ENCODE results near the gene CCDC93. TPM values are rescaled to one million over a fixed set of nuclear protein-coding genes. Genes with fewer than 3 reads are reported as not detected.

CCDC93 gene
- total RNA-seq, 1 experiment from 2014 or later, result 18.7 TPM

- intact Hi-C loops (cut with micrococcal nuclease), result no loop called here
- H3K36me3 ChIP-seq (ENCODE audit: control insufficient read depth in 1 of 2, insufficient read depth in 2 of 2, low read length in 2 of 2), result peaks cover 31 to 53% of the 10 kb centered on the region in 2 experiments
- H3K4me3 ChIP-seq (replicated peaks in 1 of 2; ENCODE audit: low read depth in 1 of 2, low read length in 2 of 2), result no peak overlapping the region
- no peaks in the 10 kb centered on the region for H3K79me2 ChIP-seq (ENCODE audit: insufficient read depth, low read length)
- H3K4me2 ChIP-seq (ENCODE audit: low read length), result no peak overlapping the region
- RAD21 ChIA-PET (ENCODE audit: low non-redundant PET in 1 of 2, low total read pairs in 2 of 2, uncharacterized antibody in 2 of 2, unreplicated experiment in 2 of 2), result no interaction called here
- H3K4me1 ChIP-seq (ENCODE audit: control insufficient read depth in 1 of 2, insufficient read depth in 2 of 2, low read length in 2 of 2), result no peaks in the 10 kb centered on the region
- TF ChIP-seq CEBPB (IDR thresholded peaks at IDR 0.05; ENCODE audit: low read depth) (no peak), EGR1 (IDR thresholded peaks at IDR 0.05; ENCODE audit: low read depth) (no peak), SP1 (IDR thresholded peaks at IDR 0.05; ENCODE audit: low read depth) (no peak), ZFX (IDR thresholded peaks at IDR 0.05) (no peak), SIN3A (IDR thresholded peaks at IDR 0.05; ENCODE audit: low read depth) (no peak), SRF (IDR thresholded peaks at IDR 0.05; ENCODE audit: low read depth) (no peak), POLR2AphosphoS5 (IDR thresholded peaks at IDR 0.05; ENCODE audit: low read depth, low read length) (no peak), TCF7L2 (IDR thresholded peaks at IDR 0.05; ENCODE audit: borderline replicate concordance, extremely low read depth, insufficient read depth, insufficient read length) (no peak), ZNF274 (IDR thresholded peaks at IDR 0.05; ENCODE audit: low read depth, low read length) (no peak), ZBTB33 (IDR thresholded peaks at IDR 0.05; ENCODE audit: extremely low read depth, insufficient replicate concordance, low read length) (no peak), FOSL1 (IDR thresholded peaks at IDR 0.05; ENCODE audit: low read depth) (no peak), CBX3 (IDR thresholded peaks at IDR 0.05; ENCODE audit: low read depth) (no peak), EZH2phosphoT487 (IDR thresholded peaks at IDR 0.05; ENCODE audit: borderline replicate concordance) (no peak), MAX (IDR thresholded peaks at IDR 0.05) (no peak), REST (IDR thresholded peaks at IDR 0.05; ENCODE audit: low read depth) (no peak), YY1 (IDR thresholded peaks at IDR 0.05; ENCODE audit: extremely low read depth, insufficient replicate concordance, low read depth, low read length) (no peak), ATF3 (IDR thresholded peaks at IDR 0.05) (no peak), CTCF (IDR thresholded peaks at IDR 0.05 in 2 of 3, conservative IDR thresholded peaks at IDR 0.05 in 1 of 3; ENCODE audit: borderline replicate concordance in 1 of 3, insufficient read depth in 1 of 3, low read depth in 2 of 3, low read length in 2 of 3) (no peak)
- H4K20me1 ChIP-seq (ENCODE audit: insufficient read depth), result no peaks in the 10 kb centered on the region
- no peaks in the 10 kb centered on the region for H3K9me3 ChIP-seq (ENCODE audit: control insufficient read depth in 1 of 2, insufficient read depth in 1 of 2, low read depth in 1 of 2, low read length in 2 of 2)
- H3K9ac ChIP-seq (ENCODE audit: low read length), result no peak overlapping the region
- POLR2A ChIA-PET, result no interaction called here
- no peaks in the 10 kb centered on the region for H3K27me3 ChIP-seq (ENCODE audit: insufficient read depth, low read length)
- no peak for DNase-seq (ENCODE audit: low read depth, low spot score)
- H3K27ac ChIP-seq (ENCODE audit: low read depth, low read length), result no peak overlapping the region
- no peak for ATAC-seq
- CTCF ChIA-PET, result no interaction called here
- BruUV-seq (replicated peaks), result no TSS peak
- no peak overlapping the region for H2AFZ ChIP-seq (ENCODE audit: low read depth, low read length, poor library complexity, severe bottlenecking)
- H3K9me2 ChIP-seq (ENCODE audit: insufficient read depth), result no peaks in the 10 kb centered on the region
These were observed 68.6 kb downstream of the CCDC93 start for GRCh38 chr2:117945296-117945695.
